A673 (cell line): Measurements from ENCODE around the gene NBEA. TPM values are rescaled to one million over a fixed set of nuclear protein-coding genes. Genes with fewer than 3 reads are reported as not detected.
"Not testable (repeated sequence)": the region's sequence is repeated elsewhere in the genome, so short reads cannot be mapped to it uniquely, and the experiment has no call there.

ENCODE experiments used
- BruUV-seq: library from RNA; stranded (reverse); fragments of 400-500 nt; replicated peaks from 2 replicates; lab custom pipeline; 2021; lab: Mats Ljungman, UMichigan
- CTCF ChIA-PET: fragments of 300-600 bp; sonication (Branson Sonifier 250); formaldehyde crosslinking; loops from one replicate; lab custom pipeline; 2022; ENCODE audit warnings: antibody characterized with exemption; lab: Charles Lee
- POLR2A ChIA-PET: fragments of 300-600 bp; sonication (Branson Sonifier 250); formaldehyde crosslinking; loops from one replicate; lab custom pipeline; 2022; ENCODE audit warnings: antibody characterized with exemption; ENCODE audit not compliant: low non-redundant PET; lab: Charles Lee
- DNase-seq: peaks from one replicate; pipeline ENCODE4 v3.0.0-alpha.2; 2015; ENCODE audit warnings: low spot score
- H3K27ac ChIP-seq: fragments of 200-600 bp; sonication (generic); 2 replicates; pipeline ENCODE4 v1.5.1; 2016; ENCODE audit warnings: mixed run types, low read depth, mild to moderate bottlenecking, mixed read lengths, antibody characterized with exemption, low read length; ENCODE audit not compliant: poor library complexity, severe bottlenecking
- H3K27me3 ChIP-seq: fragments of 200-600 bp; sonication (generic); replicated peaks from 2 replicates; pipeline ENCODE4 v1.6.1; 2017; ENCODE audit warnings: mixed run types, low read depth, mild to moderate bottlenecking, mixed read lengths, antibody characterized with exemption, low read length; ENCODE audit not compliant: insufficient read depth, poor library complexity
- H3K36me3 ChIP-seq: fragments of 200-600 bp; sonication (generic); 2 replicates; pipeline ENCODE4 v1.6.1; 2016; ENCODE audit warnings: mixed run types, mild to moderate bottlenecking, mixed read lengths, antibody characterized with exemption, low read length; ENCODE audit not compliant: insufficient read depth, poor library complexity, severe bottlenecking
- H3K4me1 ChIP-seq: fragments of 200-600 bp; sonication (generic); 2 replicates; pipeline ENCODE4 v1.6.1; 2017; ENCODE audit warnings: mixed run types, mild to moderate bottlenecking, mixed read lengths, antibody characterized with exemption, low read length; ENCODE audit not compliant: insufficient read depth, poor library complexity, severe bottlenecking
- H3K4me3 ChIP-seq: fragments of 200-600 bp; sonication (generic); 2 replicates; pipeline ENCODE4 v1.5.1; 2016; ENCODE audit warnings: low read depth, mixed run types, mild to moderate bottlenecking, mixed read lengths, low read length; ENCODE audit not compliant: poor library complexity, severe bottlenecking
- H3K9me3 ChIP-seq: fragments of 200-600 bp; sonication (generic); 2 replicates; pipeline ENCODE4 v1.6.1; 2016; ENCODE audit warnings: mixed run types, low read depth, mild to moderate bottlenecking, mixed read lengths, antibody characterized with exemption, low read length; ENCODE audit not compliant: poor library complexity, severe bottlenecking
- EZH2 ChIP-seq: fragments of 200-600 bp; sonication (generic); IDR thresholded peaks from 2 replicates; pipeline ENCODE4 v1.6.1; 2017; ENCODE audit warnings: borderline replicate concordance, low read depth, mild to moderate bottlenecking, mixed read lengths, antibody characterized with exemption, low read length; ENCODE audit not compliant: poor library complexity, severe bottlenecking
- intact Hi-C: fragments of 100-400 bp; cut with micrococcal nuclease; formaldehyde crosslinking; loops from one replicate; pipeline ENCODE4 v1.10.0; 2022; ENCODE audit not compliant: unreplicated experiment
- total RNA-seq: library from RNA; stranded (reverse); gene quantifications from 2 replicates; pipeline ENCODE4 v1.2.3, GENCODE V29; 2021
- TF ChIP-seq, protein P1 (sequence below): fragments of 300-800, 200-600 bp; sonication (generic); conservative IDR thresholded peaks from 2 replicates; pipeline ENCODE4 v1.5.1; 2017; ENCODE audit warnings: low read depth, mild to moderate bottlenecking, antibody characterized with exemption, low read length, moderate library complexity, mixed read lengths

The NBEA gene
- total RNA-seq, 1 experiment from 2014 or later: 4.2 TPM

DNA sequence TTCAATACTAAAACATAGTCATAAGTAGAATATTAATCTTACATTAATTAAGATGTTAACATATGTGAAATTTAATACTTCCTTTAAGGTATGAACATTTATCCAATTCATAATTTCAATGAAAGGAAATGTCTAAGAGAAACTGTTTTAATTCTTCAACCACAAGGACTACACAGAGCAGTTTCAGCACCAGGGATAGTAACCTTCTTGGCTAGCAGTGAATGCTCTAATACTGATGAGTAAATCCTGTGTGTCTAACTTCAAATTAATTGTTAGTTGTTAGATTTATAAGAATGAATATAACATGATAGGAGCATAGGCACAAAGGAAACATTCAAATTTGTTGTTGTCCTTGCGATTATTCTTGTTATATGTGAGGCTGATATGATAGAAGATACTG lies 15.6 kb upstream of the NBEA start:
- ChIA-PET POLR2A (no interaction called here), CTCF (no interaction called here)
- intact Hi-C loops: no loop called here
- no peak for TF ChIP-seq EZH2
- Histone ChIP-seq H3K36me3 (no peaks in the 10 kb centered on the region), H3K4me3 (no peak overlapping the region), H3K27me3 (no peaks in the 10 kb centered on the region), H3K27ac (no peak overlapping the region), H3K9me3 (no peaks in the 10 kb centered on the region), H3K4me1 (no peaks in the 10 kb centered on the region)
- DNase-seq: peak; percentile 49
- no TSS peak for BruUV-seq

DNA sequence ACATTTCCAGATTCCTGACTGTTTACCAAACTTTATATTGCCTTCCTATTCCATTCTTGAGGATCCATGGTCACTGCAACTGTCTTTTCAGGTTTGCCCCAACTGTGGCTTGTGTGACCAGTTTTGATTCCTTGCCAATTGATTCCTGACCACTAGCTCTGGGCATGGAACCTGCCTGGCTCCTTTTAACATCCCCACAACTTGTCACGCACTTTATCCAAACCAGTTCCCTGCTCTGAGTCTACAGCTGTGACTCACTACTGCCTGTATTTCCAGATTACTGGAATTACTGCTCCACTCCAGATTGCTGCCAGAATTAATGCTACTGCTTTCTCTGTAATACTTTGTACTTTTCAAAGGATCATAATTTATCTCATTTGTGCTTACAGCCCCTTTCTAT lies 13.4 kb upstream of the NBEA start:
- H3K4me1 ChIP-seq, intact Hi-C loops, DNase-seq, H3K4me3 ChIP-seq, H3K27me3 ChIP-seq, H3K9me3 ChIP-seq, H3K27ac ChIP-seq, BruUV-seq, CTCF ChIA-PET, POLR2A ChIA-PET, H3K36me3 ChIP-seq: not testable (repeated sequence)

DNA sequence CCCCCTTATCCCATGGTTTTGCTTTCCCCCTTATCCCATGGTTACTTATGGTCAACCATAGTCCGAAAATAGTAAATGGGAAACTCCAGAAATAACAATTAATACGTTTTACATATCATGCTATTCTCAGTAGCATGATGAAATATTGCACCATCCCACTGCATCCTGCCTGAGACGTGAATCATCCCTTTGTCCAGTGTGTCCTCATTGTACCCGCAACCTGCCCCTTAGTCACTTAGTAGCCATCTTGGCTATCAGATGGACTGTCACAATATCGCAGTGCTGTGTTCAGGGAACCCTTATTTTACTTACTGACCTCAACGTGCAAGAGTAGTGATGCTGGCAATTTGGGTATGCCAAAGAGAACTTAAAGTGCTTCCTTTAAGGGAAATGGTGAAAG lies 10.5 kb upstream of the NBEA start:
- peaks cover 8% of the 10 kb centered on the region for H3K27me3 ChIP-seq
- H3K4me3 ChIP-seq: no peak overlapping the region
- intact Hi-C loops: no loop called here
- POLR2A ChIA-PET: no interaction called here
- no peaks in the 10 kb centered on the region for H3K36me3 ChIP-seq
- H3K4me1 ChIP-seq: no peaks in the 10 kb centered on the region
- TF ChIP-seq, protein P1, sequence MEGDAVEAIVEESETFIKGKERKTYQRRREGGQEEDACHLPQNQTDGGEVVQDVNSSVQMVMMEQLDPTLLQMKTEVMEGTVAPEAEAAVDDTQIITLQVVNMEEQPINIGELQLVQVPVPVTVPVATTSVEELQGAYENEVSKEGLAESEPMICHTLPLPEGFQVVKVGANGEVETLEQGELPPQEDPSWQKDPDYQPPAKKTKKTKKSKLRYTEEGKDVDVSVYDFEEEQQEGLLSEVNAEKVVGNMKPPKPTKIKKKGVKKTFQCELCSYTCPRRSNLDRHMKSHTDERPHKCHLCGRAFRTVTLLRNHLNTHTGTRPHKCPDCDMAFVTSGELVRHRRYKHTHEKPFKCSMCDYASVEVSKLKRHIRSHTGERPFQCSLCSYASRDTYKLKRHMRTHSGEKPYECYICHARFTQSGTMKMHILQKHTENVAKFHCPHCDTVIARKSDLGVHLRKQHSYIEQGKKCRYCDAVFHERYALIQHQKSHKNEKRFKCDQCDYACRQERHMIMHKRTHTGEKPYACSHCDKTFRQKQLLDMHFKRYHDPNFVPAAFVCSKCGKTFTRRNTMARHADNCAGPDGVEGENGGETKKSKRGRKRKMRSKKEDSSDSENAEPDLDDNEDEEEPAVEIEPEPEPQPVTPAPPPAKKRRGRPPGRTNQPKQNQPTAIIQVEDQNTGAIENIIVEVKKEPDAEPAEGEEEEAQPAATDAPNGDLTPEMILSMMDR: no peak
- no peak for TF ChIP-seq EZH2
- DNase-seq: no peak
- BruUV-seq: no TSS peak
- H3K9me3 ChIP-seq: no peaks in the 10 kb centered on the region
- H3K27ac ChIP-seq: no peak overlapping the region
- CTCF ChIA-PET: no interaction called here

DNA sequence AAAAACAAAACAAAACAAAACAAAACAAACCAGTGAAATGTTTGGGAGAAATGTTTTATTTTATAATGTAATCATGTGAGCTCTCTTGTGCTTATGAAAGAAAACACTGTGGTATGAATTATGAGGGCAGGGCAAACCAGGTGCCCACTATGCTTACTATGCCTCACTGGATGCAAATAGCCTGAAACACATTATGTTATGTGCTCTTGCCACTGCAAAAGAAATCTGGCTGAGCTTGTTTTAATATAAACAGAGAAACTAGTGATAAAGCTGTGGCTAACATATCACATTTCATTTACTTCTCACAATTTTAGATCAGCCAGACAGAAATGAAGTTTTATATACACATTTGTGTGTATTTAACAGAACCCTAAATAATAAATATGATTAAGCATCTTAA lies 8.7 kb upstream of the NBEA start:
- TF ChIP-seq, protein P1: no peak
- TF ChIP-seq EZH2: no peak
- Histone ChIP-seq H3K27me3 (peaks cover 19% of the 10 kb centered on the region), H3K9me3 (no peaks in the 10 kb centered on the region), H3K4me1 (no peaks in the 10 kb centered on the region), H3K36me3 (no peaks in the 10 kb centered on the region), H3K27ac (no peak overlapping the region), H3K4me3 (no peak overlapping the region)
- intact Hi-C loops: no loop called here
- POLR2A ChIA-PET: no interaction called here
- no TSS peak for BruUV-seq
- DNase-seq: no peak
- CTCF ChIA-PET: no interaction called here
